ENCODE measurements around the gene RNF4. TPM values are rescaled to one million over a fixed set of nuclear protein-coding genes. Genes with fewer than 3 reads are reported as not detected.

The RNF4 gene
- polyA plus RNA-seq, 4 donors = 18.6 to 39.7 (median 26.8) TPM

- H3K36me3 ChIP-seq (ENCODE audit: control insufficient read depth in 3 of 3, insufficient read depth in 2 of 3, low read depth in 1 of 3, low read length in 3 of 3) = peaks cover 0 to 31% (median 4%) of the 10 kb centered on the region in 3 donors
- H3K9me3 ChIP-seq (ENCODE audit: control insufficient read depth in 2 of 2, insufficient read depth in 1 of 2, low read depth in 1 of 2, low read length in 1 of 2) = no peaks in the 10 kb centered on the region
- peaks cover 3 to 18% (median 9%) of the 10 kb centered on the region in 3 donors for H3K4me1 ChIP-seq (ENCODE audit: control insufficient read depth in 3 of 3, insufficient read depth in 2 of 3, low read depth in 1 of 3, low read length in 2 of 3)
- no peak overlapping the region for H3K27ac ChIP-seq (ENCODE audit: low read depth in 1 of 3, low read length in 2 of 3)
- DNase-seq = no peak
- no peaks in the 10 kb centered on the region for H3K27me3 ChIP-seq (ENCODE audit: control insufficient read depth in 3 of 3, insufficient read depth in 3 of 3, low read length in 3 of 3)
- H3K4me3 ChIP-seq (ENCODE audit: low read depth in 1 of 3, low read length in 3 of 3) = no peak overlapping the region
- FAIRE-seq = no peak
- 53 to 64% (median 64%) methylated on average over 7 of the region's 7 CpGs for WGBS, 3 donors
Measured at GRCh38 chr4:2470791-2471190, 1.9 kb downstream of the RNF4 start.

- no peaks in the 10 kb centered on the region for H3K9me3 ChIP-seq (ENCODE audit: control insufficient read depth in 2 of 2, insufficient read depth in 1 of 2, low read depth in 1 of 2, low read length in 1 of 2)
- peaks cover 0 to 38% (median 4%) of the 10 kb centered on the region in 3 donors for H3K36me3 ChIP-seq (ENCODE audit: control insufficient read depth in 3 of 3, insufficient read depth in 2 of 3, low read depth in 1 of 3, low read length in 3 of 3)
- 91 to 98% (median 98%) methylated on average over 4 of the region's 4 CpGs for WGBS, 3 donors
- peaks cover 5 to 19% (median 11%) of the 10 kb centered on the region in 3 donors for H3K4me1 ChIP-seq (ENCODE audit: control insufficient read depth in 3 of 3, insufficient read depth in 2 of 3, low read depth in 1 of 3, low read length in 2 of 3)
- no peak overlapping the region for H3K27ac ChIP-seq (ENCODE audit: low read depth in 1 of 3, low read length in 2 of 3)
- FAIRE-seq (no peak), DNase-seq (no peak)
- no peaks in the 10 kb centered on the region for H3K27me3 ChIP-seq (ENCODE audit: control insufficient read depth in 3 of 3, insufficient read depth in 3 of 3, low read length in 3 of 3)
- no peak overlapping the region for H3K4me3 ChIP-seq (ENCODE audit: low read depth in 1 of 3, low read length in 3 of 3)
Measured at GRCh38 chr4:2472187-2472586, 3.3 kb downstream of the RNF4 start.

- WGBS, 3 donors = 8 to 35% (median 22%) methylated on average over 3 of the region's 3 CpGs
- peaks cover 0 to 30% (median 0%) of the 10 kb centered on the region in 3 donors for H3K36me3 ChIP-seq (ENCODE audit: control insufficient read depth in 3 of 3, insufficient read depth in 2 of 3, low read depth in 1 of 3, low read length in 3 of 3)
- no peaks in the 10 kb centered on the region for H3K9me3 ChIP-seq (ENCODE audit: control insufficient read depth in 2 of 2, insufficient read depth in 1 of 2, low read depth in 1 of 2, low read length in 1 of 2)
- no peaks in the 10 kb centered on the region for H3K27me3 ChIP-seq (ENCODE audit: control insufficient read depth in 3 of 3, insufficient read depth in 3 of 3, low read length in 3 of 3)
- H3K27ac ChIP-seq (ENCODE audit: low read depth in 1 of 3, low read length in 2 of 3) = peak overlapping the region in 1 of 3 donors; percentile 37
- DNase-seq (no peak), FAIRE-seq (no peak)
- H3K4me3 ChIP-seq (ENCODE audit: low read depth in 1 of 3, low read length in 3 of 3) = no peak overlapping the region
- peaks cover 29 to 47% (median 32%) of the 10 kb centered on the region in 3 donors for H3K4me1 ChIP-seq (ENCODE audit: control insufficient read depth in 3 of 3, insufficient read depth in 2 of 3, low read depth in 1 of 3, low read length in 2 of 3)
Measured at GRCh38 chr4:2478229-2478628, 9.3 kb downstream of the RNF4 start.

GRCh38 chr4:2480649-2481048, 11.7 kb downstream of the RNF4 start:
- Histone ChIP-seq H3K36me3 (ENCODE audit: control insufficient read depth in 3 of 3, insufficient read depth in 2 of 3, low read depth in 1 of 3, low read length in 3 of 3) (peaks cover 0 to 17% (median 0%) of the 10 kb centered on the region in 3 donors), H3K4me1 (ENCODE audit: control insufficient read depth in 3 of 3, insufficient read depth in 2 of 3, low read depth in 1 of 3, low read length in 2 of 3) (peaks cover 32 to 64% (median 40%) of the 10 kb centered on the region in 3 donors), H3K27ac (ENCODE audit: low read depth in 1 of 3, low read length in 2 of 3) (peak overlapping the region in 2 of 3 donors; percentile 0 to 36), H3K4me3 (ENCODE audit: low read depth in 1 of 3, low read length in 3 of 3) (no peak overlapping the region), H3K27me3 (ENCODE audit: control insufficient read depth in 3 of 3, insufficient read depth in 3 of 3, low read length in 3 of 3) (no peaks in the 10 kb centered on the region), H3K9me3 (ENCODE audit: control insufficient read depth in 2 of 2, insufficient read depth in 1 of 2, low read depth in 1 of 2, low read length in 1 of 2) (no peaks in the 10 kb centered on the region)
- FAIRE-seq = no peak
- 24 to 75% (median 55%) methylated on average over 5 of the region's 5 CpGs for WGBS, 3 donors
- DNase-seq = peak in 1 of 2 donors; percentile 75

GRCh38 chr4:2482192-2482591, 13.3 kb downstream of the RNF4 start:
- Histone ChIP-seq H3K27ac (ENCODE audit: low read depth in 1 of 3, low read length in 2 of 3) (peak overlapping the region in 2 of 3 donors; percentile 74 to 94), H3K4me1 (ENCODE audit: control insufficient read depth in 3 of 3, insufficient read depth in 2 of 3, low read depth in 1 of 3, low read length in 2 of 3) (peaks cover 38 to 64% (median 40%) of the 10 kb centered on the region in 3 donors), H3K4me3 (ENCODE audit: low read depth in 1 of 3, low read length in 3 of 3) (no peak overlapping the region), H3K36me3 (ENCODE audit: control insufficient read depth in 3 of 3, insufficient read depth in 2 of 3, low read depth in 1 of 3, low read length in 3 of 3) (peaks cover 0 to 8% (median 0%) of the 10 kb centered on the region in 3 donors), H3K9me3 (ENCODE audit: control insufficient read depth in 2 of 2, insufficient read depth in 1 of 2, low read depth in 1 of 2, low read length in 1 of 2) (no peaks in the 10 kb centered on the region), H3K27me3 (ENCODE audit: control insufficient read depth in 3 of 3, insufficient read depth in 3 of 3, low read length in 3 of 3) (no peaks in the 10 kb centered on the region)
- FAIRE-seq = no peak
- WGBS, 3 donors = 21 to 54% (median 29%) methylated on average over 4 of the region's 4 CpGs
- no peak for DNase-seq

- 2 to 9% (median 2%) methylated on average over 3 of the region's 3 CpGs for WGBS, 3 donors
- FAIRE-seq (no peak), DNase-seq (peak; percentile 63 to 93)
- no peaks in the 10 kb centered on the region for H3K9me3 ChIP-seq (ENCODE audit: control insufficient read depth in 2 of 2, insufficient read depth in 1 of 2, low read depth in 1 of 2, low read length in 1 of 2)
- no peak overlapping the region for H3K4me3 ChIP-seq (ENCODE audit: low read depth in 1 of 3, low read length in 3 of 3)
- H3K36me3 ChIP-seq (ENCODE audit: control insufficient read depth in 3 of 3, insufficient read depth in 2 of 3, low read depth in 1 of 3, low read length in 3 of 3) = peaks cover 0 to 8% (median 0%) of the 10 kb centered on the region in 3 donors
- H3K27me3 ChIP-seq (ENCODE audit: control insufficient read depth in 3 of 3, insufficient read depth in 3 of 3, low read length in 3 of 3) = no peaks in the 10 kb centered on the region
- peaks cover 35 to 64% (median 43%) of the 10 kb centered on the region in 3 donors for H3K4me1 ChIP-seq (ENCODE audit: control insufficient read depth in 3 of 3, insufficient read depth in 2 of 3, low read depth in 1 of 3, low read length in 2 of 3)
- H3K27ac ChIP-seq (ENCODE audit: low read depth in 1 of 3, low read length in 2 of 3) = peak overlapping the region in 2 of 3 donors; percentile 74 to 94
Measured at GRCh38 chr4:2482693-2483092, 13.8 kb downstream of the RNF4 start.

GRCh38 chr4:2483237-2483636, 14.3 kb downstream of the RNF4 start:
- peak in 1 of 2 donors; percentile 81 for DNase-seq
- Histone ChIP-seq H3K9me3 (ENCODE audit: control insufficient read depth in 2 of 2, insufficient read depth in 1 of 2, low read depth in 1 of 2, low read length in 1 of 2) (no peaks in the 10 kb centered on the region), H3K27ac (ENCODE audit: low read depth in 1 of 3, low read length in 2 of 3) (peak overlapping the region in 2 of 3 donors; percentile 74 to 94), H3K4me3 (ENCODE audit: low read depth in 1 of 3, low read length in 3 of 3) (no peak overlapping the region), H3K27me3 (ENCODE audit: control insufficient read depth in 3 of 3, insufficient read depth in 3 of 3, low read length in 3 of 3) (no peaks in the 10 kb centered on the region), H3K4me1 (ENCODE audit: control insufficient read depth in 3 of 3, insufficient read depth in 2 of 3, low read depth in 1 of 3, low read length in 2 of 3) (peaks cover 33 to 62% (median 45%) of the 10 kb centered on the region in 3 donors), H3K36me3 (ENCODE audit: control insufficient read depth in 3 of 3, insufficient read depth in 2 of 3, low read depth in 1 of 3, low read length in 3 of 3) (peaks cover 0 to 11% (median 0%) of the 10 kb centered on the region in 3 donors)
- 28 to 64% (median 39%) methylated on average over 3 of the region's 3 CpGs for WGBS, 3 donors
- FAIRE-seq = no peak

GRCh38 chr4:2484185-2484584, 15.3 kb downstream of the RNF4 start:
- no peaks in the 10 kb centered on the region for H3K27me3 ChIP-seq (ENCODE audit: control insufficient read depth in 3 of 3, insufficient read depth in 3 of 3, low read length in 3 of 3)
- peak overlapping the region in 2 of 3 donors; percentile 62 to 71 for H3K27ac ChIP-seq (ENCODE audit: low read depth in 1 of 3, low read length in 2 of 3)
- no peaks in the 10 kb centered on the region for H3K9me3 ChIP-seq (ENCODE audit: control insufficient read depth in 2 of 2, insufficient read depth in 1 of 2, low read depth in 1 of 2, low read length in 1 of 2)
- DNase-seq = no peak
- no peak overlapping the region for H3K4me3 ChIP-seq (ENCODE audit: low read depth in 1 of 3, low read length in 3 of 3)
- peaks cover 31 to 54% (median 45%) of the 10 kb centered on the region in 3 donors for H3K4me1 ChIP-seq (ENCODE audit: control insufficient read depth in 3 of 3, insufficient read depth in 2 of 3, low read depth in 1 of 3, low read length in 2 of 3)
- peaks cover 0 to 17% (median 0%) of the 10 kb centered on the region in 3 donors for H3K36me3 ChIP-seq (ENCODE audit: control insufficient read depth in 3 of 3, insufficient read depth in 2 of 3, low read depth in 1 of 3, low read length in 3 of 3)
- WGBS, 3 donors = 43 to 55% (median 52%) methylated on average over 6 of the region's 6 CpGs
- FAIRE-seq = no peak

GRCh38 chr4:2484993-2485392, 16.1 kb downstream of the RNF4 start:
- 5 to 21% (median 8%) methylated on average over 11 of the region's 11 CpGs for WGBS, 3 donors
- H3K9me3 ChIP-seq (ENCODE audit: control insufficient read depth in 2 of 2, insufficient read depth in 1 of 2, low read depth in 1 of 2, low read length in 1 of 2) = no peaks in the 10 kb centered on the region
- peak overlapping the region; percentile 50 to 92 (median 71) for H3K27ac ChIP-seq (ENCODE audit: low read depth in 1 of 3, low read length in 2 of 3)
- DNase-seq (peak; percentile 68 to 88), FAIRE-seq (no peak)
- no peaks in the 10 kb centered on the region for H3K27me3 ChIP-seq (ENCODE audit: control insufficient read depth in 3 of 3, insufficient read depth in 3 of 3, low read length in 3 of 3)
- no peak overlapping the region for H3K4me3 ChIP-seq (ENCODE audit: low read depth in 1 of 3, low read length in 3 of 3)
- H3K36me3 ChIP-seq (ENCODE audit: control insufficient read depth in 3 of 3, insufficient read depth in 2 of 3, low read depth in 1 of 3, low read length in 3 of 3) = peaks cover 0 to 25% (median 1%) of the 10 kb centered on the region in 3 donors
- H3K4me1 ChIP-seq (ENCODE audit: control insufficient read depth in 3 of 3, insufficient read depth in 2 of 3, low read depth in 1 of 3, low read length in 2 of 3) = peaks cover 28 to 48% (median 41%) of the 10 kb centered on the region in 3 donors

All from small intestine (tissue), 7 donors.